GM12878 (cell line): Measurements from ENCODE around the gene ITPRIPL2. TPM values are rescaled to one million over a fixed set of nuclear protein-coding genes. Genes with fewer than 3 reads are reported as not detected.

Experiments used
- ASH2L ChIP-seq: fragments of 300-600, 200-600 bp; sonication (generic); IDR thresholded peaks from 2 replicates; pipeline ENCODE4 v1.6.1; 2017; ENCODE audit warnings: low read depth, mild to moderate bottlenecking, borderline replicate concordance
- BMI1 ChIP-seq: fragments of 450-650 bp; IDR thresholded peaks from 2 replicates; pipeline ENCODE4 v1.6.1; 2016; ENCODE audit warnings: mild to moderate bottlenecking, moderate library complexity, borderline replicate concordance
- ESRRA ChIP-seq: IDR thresholded peaks from 2 replicates; pipeline ENCODE4 v1.6.1; 2012; ENCODE audit warnings: mild to moderate bottlenecking, low read length, improper control_type of control experiment
- JUNB ChIP-seq: IDR thresholded peaks from 2 replicates; pipeline ENCODE4 v1.6.1; 2016; ENCODE audit warnings: antibody characterized with exemption, mild to moderate bottlenecking
- PAX8 ChIP-seq: fragments of 450-650 bp; IDR thresholded peaks from 2 replicates; pipeline ENCODE4 v1.6.1; 2017; ENCODE audit warnings: mild to moderate bottlenecking, moderate library complexity
- PKNOX1 ChIP-seq: fragments of 450-650 bp; IDR thresholded peaks from 2 replicates; pipeline ENCODE4 v1.6.1; 2016; ENCODE audit warnings: mild to moderate bottlenecking
- POLR2A ChIP-seq: IDR thresholded peaks from 2 replicates; pipeline ENCODE4 v1.6.1; 2011; ENCODE audit warnings: low read depth, mild to moderate bottlenecking, low read length
- RBBP5 ChIP-seq: fragments of 200-600 bp; sonication (generic); conservative IDR thresholded peaks from 2 replicates; pipeline ENCODE4 v1.6.1; 2016
- SIX5 ChIP-seq: IDR thresholded peaks from 2 replicates; pipeline ENCODE4 v1.6.1; 2011; ENCODE audit warnings: mild to moderate bottlenecking, low read depth, low read length, moderate library complexity; ENCODE audit not compliant: severe bottlenecking
- SMC3 ChIP-seq: IDR thresholded peaks from 2 replicates; pipeline ENCODE4 v1.6.1; 2011; ENCODE audit warnings: low read length, improper control_type of control experiment, borderline replicate concordance
- TCF7 ChIP-seq: IDR thresholded peaks from 2 replicates; pipeline ENCODE4 v1.6.1; 2014; ENCODE audit warnings: antibody characterized with exemption, borderline replicate concordance
- USF1 ChIP-seq: IDR thresholded peaks from 2 replicates; pipeline ENCODE4 v1.6.1; 2011; ENCODE audit warnings: borderline replicate concordance, low read depth, mild to moderate bottlenecking, moderate library complexity, mixed read lengths, low read length; ENCODE audit not compliant: insufficient read depth; ENCODE audit errors: extremely low read length
- YY1 ChIP-seq: IDR thresholded peaks from 2 replicates; pipeline ENCODE4 v1.6.1; 2011; ENCODE audit warnings: low read depth, mild to moderate bottlenecking, low read length
- ZNF207 ChIP-seq: fragments of 450-650 bp; IDR thresholded peaks from 2 replicates; pipeline ENCODE4 v1.6.1; 2014; ENCODE audit warnings: antibody characterized with exemption, mild to moderate bottlenecking, borderline replicate concordance
- ZNF24 ChIP-seq: fragments of 450-650 bp; IDR thresholded peaks from 2 replicates; pipeline ENCODE4 v1.6.1; 2017; ENCODE audit warnings: antibody characterized with exemption, mild to moderate bottlenecking
- polyA plus RNA-seq, 11 experiments: library from polyadenylated mRNA; depleted of rRNA in 4 of 11; unstranded in 6 of 11; stranded (reverse) in 5 of 11; fragments of >200 nt; fragmentation: Nextera tagmentation in 4 of 11; fragmentation: Illumina TruSeq in 1 of 11; extraction: Ambion mirVana in 4 of 11; extraction: Trizol in 1 of 11; gene quantifications; 1 replicate in 1 of 11; 2 replicates in 10 of 11; pipeline versions ENCODE4 v1.2.1 to v1.2.3, GENCODE V29; 2011 to 2016; ENCODE audit warnings: inconsistent platforms in 2 of 11, missing spikeins in 2 of 11, low read depth in 1 of 11
- total RNA-seq, 4 experiments: library from RNA; depleted of rRNA in 3 of 4; stranded (reverse); fragments of >200 nt in 3 of 4; fragmentation: Illumina TruSeq in 1 of 4; extraction: Trizol in 1 of 4; gene quantifications; 2 replicates each; pipeline versions ENCODE4 v1.2.1 to v1.2.3, GENCODE V29; 2013 to 2021
- TF ChIP-seq, protein P1 (sequence below): fragments of 450-650 bp; IDR thresholded peaks from 2 replicates; pipeline ENCODE4 v1.6.1; 2018; ENCODE audit warnings: borderline replicate concordance, mild to moderate bottlenecking; ENCODE audit not compliant: partially characterized antibody
- TF ChIP-seq, protein P2 (sequence below): fragments of 450-650 bp; formaldehyde crosslinking; IDR thresholded peaks from 2 replicates; pipeline ENCODE4 v1.4.0; 2022; ENCODE audit warnings: mild to moderate bottlenecking, moderate library complexity
- TF ChIP-seq, protein P3 (sequence below): fragments of 450-650 bp; IDR thresholded peaks from 2 replicates; pipeline ENCODE4 v1.6.1; 2017; ENCODE audit warnings: antibody characterized with exemption, mild to moderate bottlenecking, moderate library complexity

ITPRIPL2 gene
- total and polyA plus RNA-seq, 10 of the 15 experiments (the other 5 are each of a cell fraction or from before 2014, with no cell fraction given) = 0.48 to 14.3 (median 3.5) TPM

DNA sequence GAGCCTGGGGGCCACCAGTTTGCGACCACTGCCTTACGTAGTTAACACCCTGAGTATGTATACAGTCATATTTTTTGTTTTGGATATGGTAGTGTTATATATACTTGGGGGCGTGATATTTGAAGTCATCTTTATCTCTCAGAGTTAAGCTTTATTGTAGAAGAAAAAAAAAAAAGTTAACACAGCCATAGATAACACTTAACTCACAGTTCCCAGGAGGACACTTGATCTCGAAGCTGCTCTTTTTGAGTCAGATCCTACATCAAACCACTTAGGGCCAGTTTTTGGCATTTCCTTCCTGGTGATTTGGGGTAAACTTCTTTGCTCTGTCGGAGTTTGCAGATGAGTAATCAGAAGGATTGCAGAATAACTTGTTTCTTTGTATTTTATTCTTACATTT, 5.8 kb downstream of the ITPRIPL2 start (continued):
- no peak for TF ChIP-seq ASH2L
- peak; percentile 71 for TF ChIP-seq JUNB
- TF ChIP-seq SIX5 = no peak
- no peak for TF ChIP-seq TCF7
- TF ChIP-seq, protein P1, sequence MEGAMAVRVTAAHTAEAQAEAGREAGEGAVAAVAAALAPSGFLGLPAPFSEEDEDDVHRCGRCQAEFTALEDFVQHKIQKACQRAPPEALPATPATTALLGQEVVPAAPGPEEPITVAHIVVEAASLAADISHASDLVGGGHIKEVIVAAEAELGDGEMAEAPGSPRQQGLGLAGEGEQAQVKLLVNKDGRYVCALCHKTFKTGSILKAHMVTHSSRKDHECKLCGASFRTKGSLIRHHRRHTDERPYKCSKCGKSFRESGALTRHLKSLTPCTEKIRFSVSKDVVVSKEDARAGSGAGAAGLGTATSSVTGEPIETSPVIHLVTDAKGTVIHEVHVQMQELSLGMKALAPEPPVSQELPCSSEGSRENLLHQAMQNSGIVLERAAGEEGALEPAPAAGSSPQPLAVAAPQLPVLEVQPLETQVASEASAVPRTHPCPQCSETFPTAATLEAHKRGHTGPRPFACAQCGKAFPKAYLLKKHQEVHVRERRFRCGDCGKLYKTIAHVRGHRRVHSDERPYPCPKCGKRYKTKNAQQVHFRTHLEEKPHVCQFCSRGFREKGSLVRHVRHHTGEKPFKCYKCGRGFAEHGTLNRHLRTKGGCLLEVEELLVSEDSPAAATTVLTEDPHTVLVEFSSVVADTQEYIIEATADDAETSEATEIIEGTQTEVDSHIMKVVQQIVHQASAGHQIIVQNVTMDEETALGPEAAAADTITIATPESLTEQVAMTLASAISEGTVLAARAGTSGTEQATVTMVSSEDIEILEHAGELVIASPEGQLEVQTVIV = no peak
- no peak for TF ChIP-seq ESRRA
- no peak for TF ChIP-seq ZNF24
- no peak for TF ChIP-seq ZNF207
- no peak for TF ChIP-seq RBBP5
- no peak for TF ChIP-seq YY1
- TF ChIP-seq BMI1 = no peak
- no peak for TF ChIP-seq PKNOX1
- TF ChIP-seq, protein P2, sequence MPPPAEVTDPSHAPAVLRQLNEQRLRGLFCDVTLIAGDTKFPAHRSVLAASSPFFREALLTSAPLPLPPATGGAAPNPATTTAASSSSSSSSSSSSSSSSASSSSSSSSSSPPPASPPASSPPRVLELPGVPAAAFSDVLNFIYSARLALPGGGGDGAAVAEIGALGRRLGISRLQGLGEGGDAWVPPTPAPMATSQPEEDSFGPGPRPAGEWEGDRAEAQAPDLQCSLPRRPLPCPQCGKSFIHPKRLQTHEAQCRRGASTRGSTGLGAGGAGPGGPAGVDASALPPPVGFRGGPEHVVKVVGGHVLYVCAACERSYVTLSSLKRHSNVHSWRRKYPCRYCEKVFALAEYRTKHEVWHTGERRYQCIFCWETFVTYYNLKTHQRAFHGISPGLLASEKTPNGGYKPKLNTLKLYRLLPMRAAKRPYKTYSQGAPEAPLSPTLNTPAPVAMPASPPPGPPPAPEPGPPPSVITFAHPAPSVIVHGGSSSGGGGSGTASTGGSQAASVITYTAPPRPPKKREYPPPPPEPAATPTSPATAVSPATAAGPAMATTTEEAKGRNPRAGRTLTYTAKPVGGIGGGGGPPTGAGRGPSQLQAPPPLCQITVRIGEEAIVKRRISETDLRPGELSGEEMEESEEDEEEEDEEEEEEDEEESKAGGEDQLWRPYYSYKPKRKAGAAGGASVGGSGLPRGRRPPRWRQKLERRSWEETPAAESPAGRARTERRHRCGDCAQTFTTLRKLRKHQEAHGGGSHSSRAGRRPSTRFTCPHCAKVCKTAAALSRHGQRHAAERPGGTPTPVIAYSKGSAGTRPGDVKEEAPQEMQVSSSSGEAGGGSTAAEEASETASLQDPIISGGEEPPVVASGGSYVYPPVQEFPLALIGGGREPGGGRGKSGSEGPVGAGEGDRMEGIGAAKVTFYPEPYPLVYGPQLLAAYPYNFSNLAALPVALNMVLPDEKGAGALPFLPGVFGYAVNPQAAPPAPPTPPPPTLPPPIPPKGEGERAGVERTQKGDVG (CRISPR knock-in tag) = no peak
- no peak for TF ChIP-seq SMC3
- TF ChIP-seq, protein P3, sequence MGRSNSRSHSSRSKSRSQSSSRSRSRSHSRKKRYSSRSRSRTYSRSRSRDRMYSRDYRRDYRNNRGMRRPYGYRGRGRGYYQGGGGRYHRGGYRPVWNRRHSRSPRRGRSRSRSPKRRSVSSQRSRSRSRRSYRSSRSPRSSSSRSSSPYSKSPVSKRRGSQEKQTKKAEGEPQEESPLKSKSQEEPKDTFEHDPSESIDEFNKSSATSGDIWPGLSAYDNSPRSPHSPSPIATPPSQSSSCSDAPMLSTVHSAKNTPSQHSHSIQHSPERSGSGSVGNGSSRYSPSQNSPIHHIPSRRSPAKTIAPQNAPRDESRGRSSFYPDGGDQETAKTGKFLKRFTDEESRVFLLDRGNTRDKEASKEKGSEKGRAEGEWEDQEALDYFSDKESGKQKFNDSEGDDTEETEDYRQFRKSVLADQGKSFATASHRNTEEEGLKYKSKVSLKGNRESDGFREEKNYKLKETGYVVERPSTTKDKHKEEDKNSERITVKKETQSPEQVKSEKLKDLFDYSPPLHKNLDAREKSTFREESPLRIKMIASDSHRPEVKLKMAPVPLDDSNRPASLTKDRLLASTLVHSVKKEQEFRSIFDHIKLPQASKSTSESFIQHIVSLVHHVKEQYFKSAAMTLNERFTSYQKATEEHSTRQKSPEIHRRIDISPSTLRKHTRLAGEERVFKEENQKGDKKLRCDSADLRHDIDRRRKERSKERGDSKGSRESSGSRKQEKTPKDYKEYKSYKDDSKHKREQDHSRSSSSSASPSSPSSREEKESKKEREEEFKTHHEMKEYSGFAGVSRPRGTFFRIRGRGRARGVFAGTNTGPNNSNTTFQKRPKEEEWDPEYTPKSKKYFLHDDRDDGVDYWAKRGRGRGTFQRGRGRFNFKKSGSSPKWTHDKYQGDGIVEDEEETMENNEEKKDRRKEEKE = no peak
- no peak for TF ChIP-seq POLR2A
- TF ChIP-seq PAX8 = no peak
- no peak for TF ChIP-seq USF1
